GM12865 (cell line): ENCODE results near the gene PRPF6.

Experiments used
- DNase-seq: peaks from one replicate; pipeline ENCODE4 v3.0.0; 2010; ENCODE audit warnings: low read depth
- H3K4me3 ChIP-seq: 2 replicates; pipeline ENCODE4 v1.5.1; 2011; ENCODE audit warnings: mild to moderate bottlenecking, low read depth, low read length, control low read depth
- TF ChIP-seq, protein P1 (sequence below): IDR thresholded peaks from 2 replicates; pipeline ENCODE4 v1.5.1; 2011; ENCODE audit warnings: low read length, control low read depth, low read depth, inconsistent platforms; ENCODE audit not compliant: insufficient read depth; ENCODE audit errors: missing control alignments

Gene PRPF6

GRCh38 chr20:64057628-64058498 lies 76.9 kb downstream of the PRPF6 start:
- TF ChIP-seq, protein P1, sequence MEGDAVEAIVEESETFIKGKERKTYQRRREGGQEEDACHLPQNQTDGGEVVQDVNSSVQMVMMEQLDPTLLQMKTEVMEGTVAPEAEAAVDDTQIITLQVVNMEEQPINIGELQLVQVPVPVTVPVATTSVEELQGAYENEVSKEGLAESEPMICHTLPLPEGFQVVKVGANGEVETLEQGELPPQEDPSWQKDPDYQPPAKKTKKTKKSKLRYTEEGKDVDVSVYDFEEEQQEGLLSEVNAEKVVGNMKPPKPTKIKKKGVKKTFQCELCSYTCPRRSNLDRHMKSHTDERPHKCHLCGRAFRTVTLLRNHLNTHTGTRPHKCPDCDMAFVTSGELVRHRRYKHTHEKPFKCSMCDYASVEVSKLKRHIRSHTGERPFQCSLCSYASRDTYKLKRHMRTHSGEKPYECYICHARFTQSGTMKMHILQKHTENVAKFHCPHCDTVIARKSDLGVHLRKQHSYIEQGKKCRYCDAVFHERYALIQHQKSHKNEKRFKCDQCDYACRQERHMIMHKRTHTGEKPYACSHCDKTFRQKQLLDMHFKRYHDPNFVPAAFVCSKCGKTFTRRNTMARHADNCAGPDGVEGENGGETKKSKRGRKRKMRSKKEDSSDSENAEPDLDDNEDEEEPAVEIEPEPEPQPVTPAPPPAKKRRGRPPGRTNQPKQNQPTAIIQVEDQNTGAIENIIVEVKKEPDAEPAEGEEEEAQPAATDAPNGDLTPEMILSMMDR: peak; percentile 94
- DNase-seq: peak; percentile 82
- H3K4me3 ChIP-seq: no peak overlapping the region

DNA sequence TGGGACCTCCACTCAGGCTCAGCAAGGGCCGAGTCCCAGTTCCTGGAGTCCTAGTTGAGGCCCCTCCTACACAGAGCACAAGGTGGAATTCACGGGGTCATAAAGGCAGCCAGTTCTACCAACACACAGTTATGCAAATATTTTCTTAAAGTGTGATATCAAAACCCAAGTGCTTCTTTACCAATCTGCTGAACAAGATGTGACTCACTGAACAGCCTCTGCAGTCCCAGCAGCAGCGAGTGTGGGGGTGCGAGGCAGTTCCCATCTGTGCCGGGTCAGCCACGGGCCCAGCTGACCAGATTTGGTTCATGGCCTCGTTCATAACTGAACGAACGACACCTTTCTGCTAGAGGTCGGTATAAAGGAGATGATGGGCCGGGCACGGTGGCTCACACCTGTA lies 77.6 kb downstream of the PRPF6 start:
- H3K4me3 ChIP-seq: no peak overlapping the region
- TF ChIP-seq, protein P1: no peak
- DNase-seq: no peak

- H3K4me3 ChIP-seq: peak overlapping the region; percentile 63
- TF ChIP-seq, protein P1: no peak
Measured at GRCh38 chr20:64062276-64062595, 81.3 kb downstream of the PRPF6 start.

DNA sequence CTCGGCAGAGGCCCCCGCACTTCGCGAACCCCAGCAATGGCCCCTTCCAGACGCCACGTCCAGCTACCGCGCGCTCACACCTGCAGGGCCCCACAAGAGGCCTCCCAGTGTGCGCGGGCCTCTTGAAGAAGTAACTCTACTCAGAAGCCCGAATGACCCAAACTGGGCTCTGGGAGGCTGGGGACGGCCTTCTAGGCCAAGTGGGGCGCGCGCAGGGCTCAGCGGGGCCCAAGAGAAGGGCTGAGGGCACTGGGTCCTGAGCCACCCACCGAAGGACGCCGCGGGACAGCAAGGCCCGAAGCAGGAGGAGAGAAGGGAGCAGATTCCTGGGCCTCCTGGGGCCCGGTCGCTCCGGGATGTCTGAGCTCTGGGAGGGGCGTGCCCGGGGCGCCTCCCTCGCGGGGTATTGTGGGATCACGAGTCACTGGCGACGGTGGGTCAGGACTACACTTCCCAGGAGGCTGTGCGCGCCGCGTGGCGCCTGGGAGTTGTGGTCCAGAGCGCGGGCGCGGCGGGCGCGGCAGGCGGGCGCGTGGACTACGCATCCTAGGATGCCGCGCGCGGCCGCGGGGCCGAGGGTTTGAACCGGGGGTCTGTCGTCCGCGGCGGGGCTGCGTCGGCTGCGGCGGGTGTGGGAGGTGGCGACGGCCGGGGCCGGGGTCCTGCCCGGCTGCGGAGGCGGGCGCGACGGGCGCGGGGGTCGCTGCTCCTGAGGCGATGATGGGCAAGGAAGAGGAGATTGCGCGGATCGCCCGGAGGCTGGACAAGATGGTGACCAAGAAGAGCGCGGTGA lies 81.9 kb downstream of the PRPF6 start, which contains the start of gene TCEA2:
Gene TCEA2 (plus strand): TSS at position 603 of the 793 bp plus-strand sequence. CDS start 115 bp downstream, at position 718.
- TF ChIP-seq, protein P1: no peak
- DNase-seq: peak; percentile 96
- H3K4me3 ChIP-seq: peak within 1 kb of the TSS; percentile 75

More at GRCh38 chr20:64062276-64062595, 81.3 kb downstream of the PRPF6 start:
- DNase-seq: no peak

- peak overlapping the region; percentile 75 for H3K4me3 ChIP-seq
- TF ChIP-seq, protein P1: no peak
- no peak for DNase-seq
Measured at GRCh38 chr20:64063389-64064144, 82.6 kb downstream of the PRPF6 start.

- DNase-seq: no peak
- TF ChIP-seq, protein P1: no peak
Measured at GRCh38 chr20:64064145-64064698, 83.3 kb downstream of the PRPF6 start.

More at GRCh38 chr20:64064145-64064698, 83.3 kb downstream of the PRPF6 start:
- 0 out of 2 replicates have a peak overlapping the region, but pooled peaks have one; percentile 75 for H3K4me3 ChIP-seq
